ENCODE measurements around the gene E2F2. TPM values are rescaled to one million over a fixed set of nuclear protein-coding genes. Genes with fewer than 3 reads are reported as not detected.
"Not testable (repeated sequence)": the region's sequence is repeated elsewhere in the genome, so short reads cannot be mapped to it uniquely, and the experiment has no call there.

E2F2 gene
- total and polyA plus RNA-seq, 2 of the 13 experiments (the other 11 are each of a cell fraction or from before 2014, with no cell fraction given) = 0.65 to 6.6 TPM

DNA sequence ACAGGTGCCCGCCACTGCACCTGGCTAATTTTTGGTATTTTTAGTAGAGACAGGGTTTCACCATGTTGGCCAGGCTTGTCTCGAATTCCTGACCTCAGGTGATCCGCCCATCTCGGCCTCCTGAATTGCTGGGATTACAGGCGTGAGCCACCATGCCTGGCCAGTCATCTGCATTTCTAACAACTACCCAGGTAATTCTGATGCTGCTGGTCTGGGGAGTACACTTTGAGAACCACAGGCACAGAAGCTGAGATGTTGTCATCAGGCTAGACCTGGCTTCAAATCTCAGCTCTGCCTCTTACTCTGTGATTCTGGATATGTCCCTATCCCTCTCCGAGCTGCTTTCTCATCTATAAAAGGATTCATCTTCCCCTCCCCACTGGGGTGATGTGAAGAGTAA, 36.2 kb downstream of the E2F2 start:
- H3K4me1 ChIP-seq (ENCODE audit: insufficient read depth, low read length) = peaks cover 31% of the 10 kb centered on the region
- H3K27me3 ChIP-seq (ENCODE audit: control insufficient read depth in 1 of 2, insufficient read depth in 2 of 2, low read length in 2 of 2); H3K27ac ChIP-seq (ENCODE audit: extremely low read length, insufficient read depth, low read length); H3K9ac ChIP-seq (ENCODE audit: insufficient read depth, low read depth, low read length); ATAC-seq; BruUV-seq (replicated peaks); FAIRE-seq; H3K4me2 ChIP-seq (ENCODE audit: low read depth, low read length); H3K9me3 ChIP-seq (ENCODE audit: low read length); H4K20me1 ChIP-seq (ENCODE audit: insufficient read depth, low read length); DNase-seq (ENCODE audit: low spot score); POLR2A ChIA-PET; H2AFZ ChIP-seq (ENCODE audit: low read length); H3K4me3 ChIP-seq (replicated peaks in 1 of 3; ENCODE audit: insufficient read depth in 1 of 3, low read depth in 2 of 3, low read length in 3 of 3); H3K79me2 ChIP-seq (ENCODE audit: insufficient read depth, low read length); CTCF ChIA-PET (ENCODE audit: low intra/inter-chr PET ratio, low total read pairs); H3K36me3 ChIP-seq (replicated peaks in 1 of 2; ENCODE audit: control insufficient read depth in 1 of 2, insufficient read depth in 2 of 2, low read length in 2 of 2): not testable (repeated sequence)
- 21% methylated on average over 6 of the region's 6 CpGs for WGBS (ENCODE audit: low lambda C conversion rate)
- in situ Hi-C loops (cut with HindIII; ENCODE audit: extremely low pct_ligation_motif_present, low pct_unique_long_range_greater_than_20kb) (loop anchor here (5.0 kb wide), 1 partner anchor 37 kb away; the partner anchor contains the start of gene E2F2), intact Hi-C loops (cut with micrococcal nuclease; ENCODE audit: unreplicated experiment) (loop anchor here (5.0 kb wide), 1 partner anchor 142 kb away; no protein-coding TSS in a partner anchor)

DNA sequence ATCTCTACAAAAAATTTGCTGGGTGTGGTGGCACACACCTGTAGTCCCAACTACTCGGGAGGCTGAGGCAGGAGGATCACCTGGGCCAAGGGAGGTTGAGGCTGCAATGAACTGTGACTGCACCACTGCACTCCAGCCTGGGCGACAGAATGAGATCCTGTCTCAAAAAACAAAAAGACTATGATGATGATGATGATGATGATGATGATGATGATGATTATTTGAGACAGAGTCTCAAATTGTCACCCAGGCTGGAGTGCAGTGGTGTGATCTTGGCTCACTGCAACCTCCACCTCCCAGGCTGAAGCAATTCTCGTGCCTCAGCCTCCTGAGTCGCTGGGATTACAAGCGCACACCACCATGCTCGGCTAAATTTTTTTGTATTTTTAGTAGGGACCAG, 38.3 kb downstream of the E2F2 start:
- ATAC-seq; H3K79me2 ChIP-seq (ENCODE audit: insufficient read depth, low read length); H3K27ac ChIP-seq (ENCODE audit: extremely low read length, insufficient read depth, low read length); H4K20me1 ChIP-seq (ENCODE audit: insufficient read depth, low read length); H3K36me3 ChIP-seq (replicated peaks in 1 of 2; ENCODE audit: control insufficient read depth in 1 of 2, insufficient read depth in 2 of 2, low read length in 2 of 2); CTCF ChIA-PET (ENCODE audit: low intra/inter-chr PET ratio, low total read pairs); DNase-seq (ENCODE audit: low spot score); BruUV-seq (replicated peaks); intact Hi-C loops (cut with micrococcal nuclease; ENCODE audit: unreplicated experiment); POLR2A ChIA-PET; H3K4me3 ChIP-seq (replicated peaks in 1 of 3; ENCODE audit: insufficient read depth in 1 of 3, low read depth in 2 of 3, low read length in 3 of 3); H3K4me2 ChIP-seq (ENCODE audit: low read depth, low read length); H3K27me3 ChIP-seq (ENCODE audit: control insufficient read depth in 1 of 2, insufficient read depth in 2 of 2, low read length in 2 of 2); H3K9me3 ChIP-seq (ENCODE audit: low read length); in situ Hi-C loops (cut with HindIII; ENCODE audit: extremely low pct_ligation_motif_present, low pct_unique_long_range_greater_than_20kb); H3K9ac ChIP-seq (ENCODE audit: insufficient read depth, low read depth, low read length); H2AFZ ChIP-seq (ENCODE audit: low read length); FAIRE-seq; TF ChIP-seq CREB1 (CRISPR knock-in tag; IDR thresholded peaks at IDR 0.05): not testable (repeated sequence)
- H3K4me1 ChIP-seq (ENCODE audit: insufficient read depth, low read length) = peaks cover 15% of the 10 kb centered on the region
- TF ChIP-seq CREB1 (IDR thresholded peaks at IDR 0.05) = peak; percentile 79
- WGBS (ENCODE audit: low lambda C conversion rate) = 74% methylated on average over 5 of the region's 6 CpGs

Data from HepG2 (cell line).